GM12874 (cell line): ENCODE measurements around the gene TEX264.

ENCODE experiments used
- CTCF ChIP-seq: IDR thresholded peaks from 2 replicates; pipeline ENCODE4 v1.5.1; 2011; ENCODE audit warnings: low read depth, mild to moderate bottlenecking, control low read depth, low read length, moderate library complexity; ENCODE audit not compliant: insufficient read depth

The TEX264 gene

DNA sequence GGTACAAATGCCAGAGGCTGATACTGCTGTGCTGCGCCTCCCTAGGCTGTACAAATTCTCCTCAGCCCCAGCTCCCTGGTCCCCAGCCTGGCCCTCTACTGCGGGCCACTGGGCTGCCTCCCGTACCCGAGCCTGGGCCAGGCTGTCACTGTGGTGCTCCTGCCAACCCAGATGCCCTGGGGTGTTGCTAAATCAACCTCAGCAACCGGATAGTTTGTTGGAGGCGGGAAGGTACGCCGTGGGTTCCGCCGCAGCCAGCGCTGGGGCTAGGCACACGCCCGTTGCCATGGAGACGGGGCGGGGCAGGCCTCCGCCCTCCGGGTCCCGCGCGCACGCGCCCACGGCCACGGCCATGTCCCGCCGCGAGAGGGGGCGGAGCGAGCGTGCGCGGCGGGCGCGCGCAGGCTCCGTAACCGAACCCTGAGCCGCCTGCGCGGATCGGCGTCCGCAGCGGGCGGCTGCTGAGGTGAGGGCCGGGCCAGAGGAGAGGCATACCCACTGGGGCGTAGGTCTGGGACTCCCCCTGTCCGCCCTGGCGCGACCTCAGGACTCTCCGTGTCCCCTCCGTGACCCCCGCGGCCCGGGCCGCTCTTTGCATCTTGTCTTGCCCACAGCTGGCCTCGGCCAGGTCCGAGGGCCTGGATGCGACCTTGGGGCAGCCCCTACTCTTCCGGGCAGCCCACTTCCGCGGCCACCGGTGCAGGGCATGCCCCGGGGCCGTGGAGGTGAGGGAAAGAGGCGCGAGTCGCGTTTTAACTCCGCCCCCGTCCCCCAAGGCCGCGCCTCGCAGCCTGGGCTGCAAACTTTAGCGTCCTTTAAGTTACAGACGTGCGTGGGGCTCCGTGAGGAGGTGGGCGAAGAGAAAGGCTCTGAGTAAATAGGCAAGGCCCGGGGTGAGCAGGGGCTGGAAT lies at the start of gene TEX264:
Gene TEX264, plus strand, starts transcription at position 430 of the 911 bp plus-strand sequence. CDS start 3,053 bp downstream, outside the sequence.
- no peak for TF ChIP-seq CTCF

DNA sequence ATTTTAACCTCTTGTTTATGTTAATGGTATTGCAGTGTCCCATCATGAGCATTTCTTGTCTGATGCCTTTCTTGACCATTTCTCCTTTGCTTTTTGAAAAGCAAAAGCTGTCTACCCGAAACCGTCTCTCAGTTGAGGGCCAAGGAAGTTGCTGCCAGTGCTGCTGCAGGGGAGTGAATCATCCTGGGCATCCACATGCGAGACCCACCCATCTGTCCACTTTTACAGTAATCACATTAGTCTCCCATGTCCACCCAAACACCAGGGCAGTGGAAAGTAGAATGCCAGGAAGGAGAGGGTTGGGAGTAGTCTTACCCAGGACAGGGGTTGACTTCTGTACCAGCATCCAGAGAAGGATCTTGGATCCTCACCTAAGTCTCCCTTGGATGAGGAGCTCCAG lies 48.6 kb upstream of the TEX264 start:
- no peak for TF ChIP-seq CTCF

DNA sequence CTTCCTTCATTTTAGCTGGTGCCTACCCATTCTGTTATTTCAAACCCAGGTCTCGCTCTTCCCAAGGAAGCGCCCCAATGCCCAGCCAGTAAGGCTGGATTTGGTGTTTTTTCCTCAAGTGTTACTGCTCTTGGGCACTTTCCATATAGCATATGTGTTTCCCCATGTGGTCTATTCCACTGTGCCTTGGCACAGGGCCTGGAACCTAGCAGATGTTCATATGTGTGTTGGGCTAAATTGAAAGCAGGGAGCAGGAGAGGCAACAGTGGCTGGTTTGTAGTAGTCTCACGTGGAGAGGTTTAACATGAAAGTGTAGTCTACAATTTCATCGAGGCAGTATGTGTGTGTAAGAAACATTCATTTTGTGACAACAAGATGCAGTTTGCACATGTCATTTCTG lies 48.2 kb upstream of the TEX264 start:
- TF ChIP-seq CTCF: no peak

DNA sequence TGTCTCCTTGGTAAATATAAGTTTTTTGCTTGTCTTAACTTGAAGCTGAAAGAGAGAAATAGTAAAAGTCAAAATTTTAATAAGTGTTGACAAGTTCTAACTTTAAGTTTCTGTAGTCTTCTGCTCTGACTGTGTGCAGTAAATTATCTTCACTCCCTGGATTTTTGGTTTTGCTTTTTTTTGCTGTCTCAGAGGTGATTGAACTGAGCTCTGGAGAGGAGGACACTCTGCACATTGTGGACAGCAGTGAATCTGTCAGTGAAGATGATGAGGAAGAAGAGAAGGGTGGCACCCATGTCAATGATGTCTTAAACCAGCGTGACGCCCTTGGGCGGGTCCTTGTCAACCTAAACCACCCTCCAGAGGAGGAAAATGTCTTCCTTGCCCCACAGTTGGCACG lies 40.5 kb upstream of the TEX264 start:
- no peak for TF ChIP-seq CTCF

DNA sequence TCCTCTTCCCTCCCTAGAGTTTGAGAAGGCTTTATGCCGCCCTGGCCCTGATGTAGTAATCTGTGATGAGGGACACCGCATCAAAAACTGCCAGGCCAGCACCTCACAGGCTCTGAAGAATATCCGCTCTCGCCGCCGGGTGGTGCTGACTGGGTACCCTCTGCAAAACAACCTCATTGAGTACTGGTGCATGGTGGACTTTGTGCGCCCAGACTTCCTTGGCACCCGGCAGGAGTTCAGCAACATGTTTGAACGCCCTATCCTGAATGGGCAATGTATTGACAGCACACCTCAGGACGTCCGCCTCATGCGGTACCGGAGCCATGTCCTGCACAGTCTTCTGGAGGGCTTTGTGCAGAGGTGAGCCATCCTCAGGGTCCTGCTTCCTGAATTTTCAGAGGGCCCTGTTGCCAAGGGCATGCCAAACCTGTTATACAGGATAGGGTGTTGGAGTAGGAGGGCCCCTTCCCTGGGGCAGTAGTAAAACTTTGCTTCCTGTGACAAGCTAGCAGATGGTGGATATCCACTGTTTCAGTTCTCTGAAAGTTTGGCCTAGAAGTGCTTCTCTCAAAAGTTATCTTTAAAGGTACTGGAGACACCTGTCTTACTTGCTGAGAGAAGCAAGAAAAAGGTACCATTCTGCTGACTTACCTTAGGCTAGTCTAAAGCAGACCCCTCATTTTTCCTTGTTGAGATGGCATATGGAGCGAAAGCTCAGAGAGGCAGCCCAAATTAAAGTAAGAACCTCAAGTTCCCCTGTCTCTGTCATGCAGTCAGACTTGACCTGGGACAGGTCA lies 33.7 kb upstream of the TEX264 start:
- TF ChIP-seq CTCF: no peak

DNA sequence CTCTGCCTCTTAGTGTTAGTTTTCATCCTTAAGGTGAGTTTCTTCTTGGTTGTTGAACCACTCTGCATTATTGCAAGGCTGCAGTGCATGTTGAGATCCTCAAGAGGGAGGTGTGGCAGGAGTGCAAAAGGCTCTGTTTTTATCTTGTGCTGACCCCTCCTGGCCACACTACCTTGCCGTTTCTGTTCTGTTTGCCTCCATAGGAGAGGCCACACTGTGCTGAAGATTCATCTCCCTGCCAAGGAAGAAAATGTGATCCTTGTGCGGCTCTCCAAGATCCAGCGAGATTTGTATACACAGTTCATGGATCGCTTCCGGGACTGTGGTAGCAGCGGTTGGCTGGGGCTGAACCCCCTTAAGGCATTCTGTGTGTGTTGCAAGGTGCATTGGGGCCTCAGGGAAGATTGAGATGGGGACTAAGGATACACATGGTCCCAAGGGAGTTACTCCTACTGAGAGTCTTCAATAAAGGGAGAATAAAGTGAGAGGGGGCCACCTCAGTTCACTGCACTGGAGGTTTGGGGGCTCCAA lies 33.0 kb upstream of the TEX264 start:
- TF ChIP-seq CTCF: peak; percentile 83

DNA sequence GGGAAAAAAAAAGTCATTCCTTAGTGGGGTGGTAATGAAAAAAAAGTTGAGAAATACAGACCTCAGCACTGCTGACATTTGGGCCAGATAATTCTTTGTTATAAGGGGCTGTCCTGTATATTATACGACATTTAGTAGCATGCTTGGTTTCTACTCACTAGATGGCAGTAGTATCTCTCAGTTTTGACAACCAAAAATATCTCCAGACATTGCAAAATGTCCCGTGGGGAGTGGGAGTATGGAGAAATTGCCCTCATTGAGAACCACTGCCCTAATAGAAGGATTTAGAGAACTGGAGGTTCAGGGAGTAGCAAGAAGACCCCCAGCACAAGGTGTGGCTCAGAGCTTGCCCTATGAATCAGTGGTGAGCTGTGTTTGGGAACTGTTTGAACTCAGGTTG lies 28.6 kb upstream of the TEX264 start:
- TF ChIP-seq CTCF: no peak
